Heart left ventricle (tissue), 13 donors: ENCODE results near the gene TMEM163.

ENCODE experiments used
- CTCF ChIP-seq, 12 donors: fragments of 200-600 bp; sonication (generic) in 4 of 12; IDR thresholded peaks; one replicate each; pipeline versions ENCODE4 v1.5.0 to v1.8.0; 2018 to 2022; ENCODE audit warnings: antibody characterized with exemption in 12 of 12, mild to moderate bottlenecking in 5 of 12
- POLR2A ChIP-seq, 2 donors: fragments of 450-650 bp; IDR thresholded peaks; one replicate each; pipeline ENCODE4 v1.6.1; 2017; ENCODE audit warnings: antibody characterized with exemption in 2 of 2, mild to moderate bottlenecking in 2 of 2, moderate library complexity in 2 of 2
- donor health status: ischemic (EF 13 %, LVEDD 7.1; RV severe dilation, severe dysfunction).
- donor health status: DM: no; HTN: yes; CAD: no.
- donor health status: DM: no; HTN: no; CAD: no.
- donor health status: ischemic (EF 25% LVEDD 6.9; RV normal size, moderate dysfunction).
- donor health status: ischemic (EF 25% LVEDD 5.7; RV mildly dilated, moderate dysfunction).
- donor health status: ischemic (EF 35%, LVEDD 5.7; RV mildly dilated, moderate dysfunction).
- donor health status: nonischemic (EF 11% LVEDD 7.7; RV severe dilation, severe dysfunction).
- donor health status: DM: yes; HTN: yes; CAD: no.
- donor health status: PGD.
- donor health status: ischemic (EF 29% LVEDD 5.4; RV normal size, mild dysfunction).
- donor health status: nonischemic (EF 23%, LVEDD 6.1; RV moderate dilation, normal function).

- no peak for TF ChIP-seq CTCF (IDR thresholded peaks at IDR 0.05)
- no peak for TF ChIP-seq POLR2A (IDR thresholded peaks at IDR 0.05)
Observed at GRCh38 chr2:134578316-134578715, 140.5 kb downstream of the TMEM163 start.
